HL-60/S4 (cell line): ENCODE data around the gene CARMIL3.
"Not testable (repeated sequence)": the region's sequence is repeated elsewhere in the genome, so short reads cannot be mapped to it uniquely, and the experiment has no call there.

Source experiments
- in situ Hi-C: fragments of 300-500 bp; cut with MboI; formaldehyde crosslinking; loops from 2 replicates; pipeline ENCODE4 v1.14.3; 2022; ENCODE audit warnings: low sequenced_read_pairs

Gene CARMIL3

GRCh38 chr14:24092110-24092504, 40.3 kb downstream of the CARMIL3 start:
- in situ Hi-C loops, result loop anchor here (5.0 kb wide), 1 partner anchor 35 kb away; no protein-coding TSS in a partner anchor

GRCh38 chr14:24092505-24093206, 40.8 kb downstream of the CARMIL3 start:
- in situ Hi-C loops, result loop anchor here (5.0 kb wide), 1 partner anchor 35 kb away; no protein-coding TSS in a partner anchor

GRCh38 chr14:24093207-24093900, 41.5 kb downstream of the CARMIL3 start:
- in situ Hi-C loops, result loop anchor here (5.0 kb wide), 1 partner anchor 36 kb away; no protein-coding TSS in a partner anchor

GRCh38 chr14:24093901-24094840, 42.4 kb downstream of the CARMIL3 start, which contains the start of gene PCK2:
PCK2 (plus strand) TSS chr14:24094311; CDS start chr14:24094406, 95 bp downstream.
- in situ Hi-C loops, result loop anchor here (5.0 kb wide), 1 partner anchor 37 kb away; no protein-coding TSS in a partner anchor

GRCh38 chr14:24094841-24095270, 43.0 kb downstream of the CARMIL3 start:
- in situ Hi-C loops, result loop anchor here (5.0 kb wide), 1 partner anchor 38 kb away; no protein-coding TSS in a partner anchor

- in situ Hi-C loops, result no loop called here
These were observed 43.7 kb downstream of the CARMIL3 start for GRCh38 chr14:24095271-24096068.

- in situ Hi-C loops, result no loop called here
These were observed 44.9 kb downstream of the CARMIL3 start for GRCh38 chr14:24096545-24097181.

GRCh38 chr14:24098229-24098926, 46.6 kb downstream of the CARMIL3 start:
- in situ Hi-C loops, result no loop called here

- in situ Hi-C loops, result no loop called here
These were observed 47.4 kb downstream of the CARMIL3 start for GRCh38 chr14:24098927-24099813.

- in situ Hi-C loops, result no loop called here
These were observed 48.6 kb downstream of the CARMIL3 start for GRCh38 chr14:24100197-24100981.

GRCh38 chr14:24100982-24101494, 49.2 kb downstream of the CARMIL3 start:
- in situ Hi-C loops, result no loop called here

- in situ Hi-C loops, result no loop called here
These were observed 50.7 kb downstream of the CARMIL3 start for GRCh38 chr14:24102357-24103048.

- in situ Hi-C loops, result no loop called here
These were observed 51.6 kb downstream of the CARMIL3 start for GRCh38 chr14:24103451-24103850.

- in situ Hi-C loops, result not testable (repeated sequence)
These were observed 53.9 kb downstream of the CARMIL3 start for GRCh38 chr14:24105609-24106239.

- in situ Hi-C loops, result no loop called here
These were observed 55.0 kb downstream of the CARMIL3 start for GRCh38 chr14:24106672-24107271.
